ENCODE results near the gene CLCN6.

GRCh38 chr1:11817192-11817591, 11.2 kb downstream of the CLCN6 start:
- no peak for TF ChIP-seq CTCF (IDR thresholded peaks at IDR 0.05)
- TF ChIP-seq POLR2A (IDR thresholded peaks at IDR 0.05): no peak

Data from uterus (tissue), 2 donors.